ENCODE measurements around the gene HES2. TPM values are rescaled to one million over a fixed set of nuclear protein-coding genes. Genes with fewer than 3 reads are reported as not detected.

The HES2 gene
- total and polyA plus RNA-seq, 12 donors, result 0.22 to 0.25 TPM; not detected in 10

GRCh38 chr1:6424619-6425593 is 5.2 kb upstream of the HES2 start, which contains the start of gene ESPN:
Gene ESPN, plus strand, starts transcription at chr1:6424776. Its CDS starts 180 bp downstream, at chr1:6424956.
- Histone ChIP-seq H3K36me3 (no peaks in the 10 kb centered on the region), H3K4me1 (peaks cover 18 to 39% (median 33%) of the 10 kb centered on the region in 9 donors), H3K9me3 (no peaks in the 10 kb centered on the region), H3K27ac (no peak within 1 kb of the TSS), H3K27me3 (peaks cover 48 to 100% (median 95%) of the 10 kb centered on the region in 7 donors), H3K4me3 (peak within 1 kb of the TSS in 2 of 10 donors; percentile 14 to 28)
- DNase-seq (no peak), ATAC-seq (no peak)
- intact Hi-C loops (cut with DNase I), result no loop called here
- TF ChIP-seq, protein P1, sequence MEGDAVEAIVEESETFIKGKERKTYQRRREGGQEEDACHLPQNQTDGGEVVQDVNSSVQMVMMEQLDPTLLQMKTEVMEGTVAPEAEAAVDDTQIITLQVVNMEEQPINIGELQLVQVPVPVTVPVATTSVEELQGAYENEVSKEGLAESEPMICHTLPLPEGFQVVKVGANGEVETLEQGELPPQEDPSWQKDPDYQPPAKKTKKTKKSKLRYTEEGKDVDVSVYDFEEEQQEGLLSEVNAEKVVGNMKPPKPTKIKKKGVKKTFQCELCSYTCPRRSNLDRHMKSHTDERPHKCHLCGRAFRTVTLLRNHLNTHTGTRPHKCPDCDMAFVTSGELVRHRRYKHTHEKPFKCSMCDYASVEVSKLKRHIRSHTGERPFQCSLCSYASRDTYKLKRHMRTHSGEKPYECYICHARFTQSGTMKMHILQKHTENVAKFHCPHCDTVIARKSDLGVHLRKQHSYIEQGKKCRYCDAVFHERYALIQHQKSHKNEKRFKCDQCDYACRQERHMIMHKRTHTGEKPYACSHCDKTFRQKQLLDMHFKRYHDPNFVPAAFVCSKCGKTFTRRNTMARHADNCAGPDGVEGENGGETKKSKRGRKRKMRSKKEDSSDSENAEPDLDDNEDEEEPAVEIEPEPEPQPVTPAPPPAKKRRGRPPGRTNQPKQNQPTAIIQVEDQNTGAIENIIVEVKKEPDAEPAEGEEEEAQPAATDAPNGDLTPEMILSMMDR (IDR thresholded peaks at IDR 0.05), result no peak
- 5 to 6% methylated on average over 95 to 99 of the region's 99 CpGs for WGBS, 2 donors

DNA sequence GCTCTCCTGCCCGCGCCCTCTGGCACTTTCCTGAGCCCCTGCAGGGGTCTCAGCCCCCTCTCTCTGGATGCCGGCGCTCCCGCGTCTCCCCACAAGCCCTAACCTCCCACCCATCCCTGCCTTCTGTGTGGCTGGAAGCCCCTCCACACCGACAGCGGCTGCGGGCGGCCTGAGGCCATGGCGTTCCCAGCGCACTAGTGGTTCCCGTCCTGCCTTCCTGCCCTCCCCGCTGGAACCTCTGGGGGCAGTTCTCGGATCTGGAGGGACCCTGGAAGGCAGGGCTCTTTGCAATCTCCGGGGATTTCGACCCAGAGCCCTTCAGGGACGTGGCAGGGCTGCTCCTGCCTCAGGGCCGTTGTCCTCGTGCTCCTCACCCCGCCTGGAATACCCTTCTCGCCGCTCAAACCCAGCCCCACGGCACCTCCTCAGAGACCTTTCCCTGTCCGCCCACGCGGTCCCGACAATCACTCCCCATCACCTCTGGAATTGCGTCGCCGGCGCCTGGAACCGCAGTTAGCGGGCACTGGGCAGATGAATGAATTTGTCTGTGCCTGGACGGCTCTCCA is 4.4 kb upstream of the HES2 start:
- peaks cover 57 to 100% (median 97%) of the 10 kb centered on the region in 7 donors for H3K27me3 ChIP-seq
- DNase-seq, result no peak
- 4 to 5% methylated on average over 35 of the region's 35 CpGs for WGBS, 2 donors
- H3K36me3 ChIP-seq, result no peaks in the 10 kb centered on the region
- H3K4me1 ChIP-seq, result peaks cover 26 to 45% (median 42%) of the 10 kb centered on the region in 9 donors
- no peaks in the 10 kb centered on the region for H3K9me3 ChIP-seq
- ATAC-seq, result peak in 2 of 8 donors; percentile 8 to 17
- intact Hi-C loops (cut with DNase I), result no loop called here
- H3K4me3 ChIP-seq, result no peak overlapping the region
- H3K27ac ChIP-seq, result no peak overlapping the region
- TF ChIP-seq, protein P1 (IDR thresholded peaks at IDR 0.05), result no peak

GRCh38 chr1:6423321-6423999 is 3.7 kb upstream of the HES2 start:
- no peak for DNase-seq
- intact Hi-C loops (cut with DNase I), result no loop called here
- ATAC-seq, result peak in 5 of 8 donors; percentile 18 to 50 (median 29)
- 4 to 7% methylated on average over 23 to 24 of the region's 24 CpGs for WGBS, 2 donors
- H3K27ac ChIP-seq, result no peak overlapping the region
- H3K4me3 ChIP-seq, result no peak overlapping the region
- H3K9me3 ChIP-seq, result no peaks in the 10 kb centered on the region
- TF ChIP-seq, protein P1 (IDR thresholded peaks at IDR 0.05), result peak in 8 of 9 donors; percentile 19 to 59 (median 54)
- H3K36me3 ChIP-seq, result no peaks in the 10 kb centered on the region
- peaks cover 63 to 100% (median 98%) of the 10 kb centered on the region in 7 donors for H3K27me3 ChIP-seq
- H3K4me1 ChIP-seq, result peaks cover 27 to 49% (median 44%) of the 10 kb centered on the region in 9 donors

DNA sequence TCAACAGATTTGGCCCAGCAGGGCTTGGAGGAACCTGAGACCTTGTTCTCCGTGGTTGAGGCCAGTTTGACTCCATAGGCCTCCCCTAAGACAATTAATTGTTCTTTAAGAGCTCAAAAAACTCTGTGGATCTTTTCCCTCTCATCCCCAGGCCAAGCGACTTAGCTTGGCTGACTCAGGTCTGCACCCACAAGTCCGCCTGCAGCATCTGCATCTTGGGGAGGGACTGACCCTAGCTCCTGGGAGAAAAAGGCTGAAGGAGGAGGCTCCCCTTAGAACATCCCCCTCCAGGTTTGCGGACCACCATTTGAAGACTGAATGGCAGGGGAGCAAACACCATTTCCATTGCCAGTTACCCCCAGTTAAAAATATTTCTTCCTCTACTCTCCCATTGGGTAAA is 1.5 kb upstream of the HES2 start:
- TF ChIP-seq, protein P1 (IDR thresholded peaks at IDR 0.05), result no peak
- no peak overlapping the region for H3K4me3 ChIP-seq
- H3K36me3 ChIP-seq, result no peaks in the 10 kb centered on the region
- peaks cover 27 to 50% (median 44%) of the 10 kb centered on the region in 9 donors for H3K4me1 ChIP-seq
- intact Hi-C loops (cut with DNase I), result no loop called here
- H3K27ac ChIP-seq, result no peak overlapping the region
- WGBS, 2 donors, result 59 to 82% methylated on average over 4 of the region's 4 CpGs
- DNase-seq (no peak), ATAC-seq (no peak)
- H3K27me3 ChIP-seq, result peaks cover 68 to 100% (median 98%) of the 10 kb centered on the region in 7 donors
- no peaks in the 10 kb centered on the region for H3K9me3 ChIP-seq
